Muscle layer of colon (tissue), 2 donors: ENCODE results near the gene ST3GAL4.

Source experiments
- H3K27ac ChIP-seq: one replicate; pipeline ENCODE4 v1.7.0; 2013; ENCODE audit warnings: low read depth, mild to moderate bottlenecking, low read length, moderate library complexity
- H3K27me3 ChIP-seq, 2 donors: one replicate each; pipeline ENCODE4 v1.7.0; 2013; ENCODE audit warnings: low read length in 2 of 2, mild to moderate bottlenecking in 2 of 2; ENCODE audit not compliant: insufficient read depth in 2 of 2, control insufficient read depth in 1 of 2
- H3K36me3 ChIP-seq: one replicate; pipeline ENCODE4 v1.7.0; 2013; ENCODE audit warnings: mild to moderate bottlenecking, low read length; ENCODE audit not compliant: insufficient read depth
- H3K4me1 ChIP-seq: one replicate; pipeline ENCODE4 v1.7.0; 2013; ENCODE audit warnings: mild to moderate bottlenecking, low read length; ENCODE audit not compliant: insufficient read depth
- H3K4me3 ChIP-seq, 2 donors: one replicate each; pipeline ENCODE4 v1.7.0; 2013; ENCODE audit warnings: low read length in 2 of 2, low read depth in 1 of 2, mild to moderate bottlenecking in 1 of 2, moderate library complexity in 1 of 2
- H3K9ac ChIP-seq: one replicate; pipeline ENCODE4 v1.7.0; 2013; ENCODE audit warnings: low read length
- H3K9me3 ChIP-seq: one replicate; pipeline ENCODE4 v1.7.0; 2013; ENCODE audit warnings: mild to moderate bottlenecking, low read length
- donor health status: abdominal sarcoma.
- donor health status: Adenocarcinoma of cecum.

Gene ST3GAL4

DNA sequence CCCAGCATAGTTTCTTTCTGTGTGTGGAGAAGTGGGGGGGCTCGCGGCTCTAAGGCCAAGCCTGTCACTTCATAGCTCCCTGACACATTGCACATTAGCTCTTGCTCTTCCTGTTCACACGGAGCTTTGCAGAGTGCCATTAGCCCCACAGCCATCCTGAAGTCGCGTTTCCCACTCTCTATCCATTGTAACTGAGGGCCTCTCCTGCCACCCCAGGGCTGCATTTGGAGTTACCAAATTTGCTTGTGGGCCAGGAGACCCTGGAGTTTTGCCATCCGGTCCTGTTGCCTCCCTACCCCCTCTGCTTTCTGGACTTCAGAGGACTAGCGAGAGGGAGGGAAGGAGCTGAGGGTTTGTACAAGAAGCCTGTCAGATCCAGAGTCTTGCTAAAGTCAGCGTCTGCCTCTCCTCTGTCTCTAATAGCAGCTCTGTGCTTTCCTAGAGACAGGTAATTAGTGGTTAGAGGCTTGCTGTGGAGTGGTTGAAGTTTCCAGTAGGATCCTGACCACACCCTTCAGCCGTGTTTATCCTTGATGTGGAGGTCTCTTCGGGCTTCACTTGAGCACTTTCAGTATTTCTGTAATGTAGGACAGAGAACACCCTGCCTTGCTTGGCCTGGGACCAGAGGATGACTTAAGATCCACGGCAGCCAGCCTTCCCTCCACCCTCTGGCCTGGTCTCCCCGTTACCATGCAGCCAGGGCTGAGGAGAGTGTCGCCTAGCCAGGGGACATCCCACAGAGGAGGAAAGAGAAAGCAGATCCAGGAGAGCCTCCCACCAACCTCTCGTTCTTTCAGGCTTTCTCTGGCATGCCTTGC is 37.5 kb upstream of the ST3GAL4 start:
- H3K27me3 ChIP-seq: no peaks in the 10 kb centered on the region
- peaks cover 25% of the 10 kb centered on the region for H3K4me1 ChIP-seq
- H3K9me3 ChIP-seq: no peaks in the 10 kb centered on the region
- H3K4me3 ChIP-seq: peak overlapping the region; percentile 17 to 20
- no peaks in the 10 kb centered on the region for H3K36me3 ChIP-seq
- peak overlapping the region; percentile 15 for H3K9ac ChIP-seq
- peak overlapping the region; percentile 77 for H3K27ac ChIP-seq

DNA sequence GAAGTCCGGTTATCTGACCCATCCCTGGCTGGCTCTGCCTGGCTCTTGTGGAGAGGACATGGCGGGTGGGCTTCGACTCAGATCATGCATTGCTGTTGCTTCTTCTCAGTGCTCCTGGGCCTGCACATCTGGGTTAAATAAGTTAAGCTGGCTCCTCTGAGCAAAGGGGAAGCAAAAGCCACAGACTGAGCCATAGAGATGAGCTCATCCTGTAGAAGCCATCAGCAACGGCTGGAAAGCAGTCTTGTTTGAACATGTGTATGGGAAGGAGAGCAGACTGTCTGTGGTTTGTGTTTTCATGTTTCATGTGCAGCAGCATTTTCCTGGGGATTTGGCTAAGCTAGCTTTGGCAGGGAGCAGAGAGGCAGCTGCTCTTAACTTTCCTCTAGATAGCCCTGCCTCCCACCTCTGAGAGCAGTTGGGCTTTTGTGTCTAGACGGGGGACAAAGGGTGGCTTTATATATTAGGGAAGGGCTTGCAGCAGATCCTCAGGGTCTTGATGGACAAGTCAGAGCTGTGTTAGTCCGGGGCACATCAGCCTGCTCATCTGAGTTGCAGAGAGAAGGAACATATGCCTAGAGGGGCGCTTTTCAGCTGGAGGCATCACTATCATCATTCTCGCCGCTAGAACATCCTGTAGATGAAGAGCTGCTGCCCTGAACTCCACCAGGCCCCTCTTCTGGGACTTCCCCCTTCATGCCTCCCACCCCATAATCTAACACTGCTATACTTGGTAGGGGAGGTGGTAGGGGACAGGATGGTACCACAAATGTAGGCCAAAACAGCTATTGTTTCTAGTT is 36.7 kb upstream of the ST3GAL4 start:
- Histone ChIP-seq H3K9ac (no peak overlapping the region), H3K4me3 (peak overlapping the region; percentile 17 to 20)

DNA sequence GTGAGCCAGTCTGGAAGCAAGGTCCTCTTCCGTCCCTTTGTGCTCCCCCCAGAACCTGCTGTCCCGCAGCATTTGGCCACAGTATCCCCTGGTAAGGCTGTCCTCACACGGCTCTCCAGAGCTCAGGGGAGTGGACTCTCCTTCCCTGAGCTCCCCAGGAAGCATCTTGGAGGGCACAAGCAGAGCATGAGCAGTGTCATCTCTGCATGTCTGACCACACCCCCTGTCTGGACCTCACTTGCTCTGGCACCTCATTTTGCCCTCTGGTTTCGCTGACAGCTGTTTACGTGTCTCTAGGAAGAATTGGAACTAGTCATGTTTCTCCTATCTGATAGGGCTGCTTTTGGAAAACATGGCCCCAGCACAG is 36.1 kb upstream of the ST3GAL4 start:
- Histone ChIP-seq H3K27ac (no peak overlapping the region), H3K4me3 (no peak overlapping the region), H3K9ac (no peak overlapping the region), H3K4me1 (peaks cover 25% of the 10 kb centered on the region), H3K9me3 (no peaks in the 10 kb centered on the region), H3K36me3 (no peaks in the 10 kb centered on the region), H3K27me3 (no peaks in the 10 kb centered on the region)

More for the DNA sequence above, 36.7 kb upstream of the ST3GAL4 start:
- no peaks in the 10 kb centered on the region for H3K9me3 ChIP-seq
- H3K27ac ChIP-seq: peak overlapping the region; percentile 77
- H3K4me1 ChIP-seq: peaks cover 25% of the 10 kb centered on the region
- no peaks in the 10 kb centered on the region for H3K27me3 ChIP-seq
- H3K36me3 ChIP-seq: no peaks in the 10 kb centered on the region

DNA sequence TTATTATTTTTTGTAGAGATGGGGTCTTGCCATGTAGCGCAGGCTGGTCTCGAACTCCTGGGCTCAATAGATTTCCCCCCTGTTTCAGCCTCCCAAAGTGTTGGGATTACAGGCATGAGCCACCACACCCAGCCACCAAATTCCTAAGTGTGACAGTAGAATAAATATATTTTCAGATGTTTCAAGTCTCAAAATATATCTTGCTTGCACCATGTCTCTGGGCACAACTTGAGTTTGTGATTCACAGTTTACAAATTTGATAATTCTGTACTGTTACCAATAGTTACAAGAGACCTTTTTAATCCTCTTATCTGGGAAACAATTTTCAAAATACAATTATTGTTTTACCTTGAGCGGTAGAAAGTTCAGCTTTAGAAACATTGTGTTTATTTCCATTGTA is 32.5 kb upstream of the ST3GAL4 start:
- Histone ChIP-seq H3K27me3 (no peaks in the 10 kb centered on the region), H3K4me1 (peaks cover 15% of the 10 kb centered on the region), H3K9ac (no peak overlapping the region), H3K4me3 (no peak overlapping the region), H3K27ac (no peak overlapping the region), H3K36me3 (no peaks in the 10 kb centered on the region), H3K9me3 (no peaks in the 10 kb centered on the region)

DNA sequence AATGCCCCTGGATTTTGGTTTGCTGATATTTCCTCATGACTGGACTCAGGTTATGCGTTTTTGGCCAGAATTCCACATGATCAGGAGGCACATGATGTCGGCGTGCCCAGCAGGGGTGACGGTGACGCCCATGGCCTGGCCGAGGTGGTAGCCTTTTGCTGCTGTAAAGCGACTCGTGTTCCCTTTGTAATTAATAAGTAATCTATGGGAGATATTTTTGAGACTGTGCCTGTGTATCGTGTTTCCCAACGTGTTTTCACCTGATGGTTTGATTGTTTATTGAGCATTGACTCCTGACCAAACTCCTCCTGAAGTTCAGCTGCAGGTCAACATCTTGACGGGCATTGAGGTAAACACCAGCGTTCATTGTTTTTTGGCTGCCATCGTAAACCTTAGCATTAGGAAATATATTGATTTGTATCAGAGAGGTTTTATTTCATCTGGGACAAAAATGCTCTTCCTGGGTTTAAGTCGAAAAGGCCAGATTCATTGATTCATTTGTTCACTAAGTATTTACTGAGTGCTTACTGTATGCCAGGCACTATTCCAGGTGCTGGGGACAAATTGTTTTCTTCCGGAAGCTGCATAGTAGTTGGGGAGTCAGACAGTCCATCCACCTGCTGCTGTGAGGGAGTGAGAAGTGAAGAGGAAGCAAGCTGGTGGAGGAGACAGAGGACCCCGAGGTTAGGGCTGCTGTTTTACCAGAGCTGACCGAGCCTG is 28.0 kb upstream of the ST3GAL4 start:
- Histone ChIP-seq H3K27me3 (no peaks in the 10 kb centered on the region), H3K36me3 (no peaks in the 10 kb centered on the region), H3K9me3 (no peaks in the 10 kb centered on the region), H3K4me1 (peaks cover 5% of the 10 kb centered on the region), H3K4me3 (no peak overlapping the region), H3K27ac (no peak overlapping the region), H3K9ac (no peak overlapping the region)

DNA sequence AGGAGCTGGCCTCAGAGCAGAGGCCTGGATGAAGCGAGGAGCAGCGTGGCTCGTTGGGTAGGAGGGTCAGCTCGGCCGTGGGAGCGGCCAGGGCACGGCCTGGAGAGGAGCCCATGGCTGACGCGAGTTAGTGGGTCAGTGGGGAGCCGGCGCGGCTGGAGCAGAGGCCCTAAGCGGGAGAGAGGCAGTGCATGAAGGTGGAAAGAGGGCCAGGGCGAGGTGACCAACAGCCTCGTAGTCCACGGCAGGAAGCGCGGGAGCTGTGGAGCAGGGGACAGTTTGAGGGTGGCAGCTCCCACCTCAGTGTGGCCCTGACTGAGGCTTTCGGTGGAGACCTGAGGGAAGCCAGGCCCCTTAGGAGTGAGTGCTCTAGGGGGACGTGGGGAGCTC is 27.5 kb upstream of the ST3GAL4 start:
- no peaks in the 10 kb centered on the region for H3K9me3 ChIP-seq
- no peak overlapping the region for H3K27ac ChIP-seq
- H3K9ac ChIP-seq: no peak overlapping the region
- no peaks in the 10 kb centered on the region for H3K27me3 ChIP-seq
- no peak overlapping the region for H3K4me3 ChIP-seq
- H3K36me3 ChIP-seq: no peaks in the 10 kb centered on the region
- H3K4me1 ChIP-seq: peaks cover 5% of the 10 kb centered on the region

DNA sequence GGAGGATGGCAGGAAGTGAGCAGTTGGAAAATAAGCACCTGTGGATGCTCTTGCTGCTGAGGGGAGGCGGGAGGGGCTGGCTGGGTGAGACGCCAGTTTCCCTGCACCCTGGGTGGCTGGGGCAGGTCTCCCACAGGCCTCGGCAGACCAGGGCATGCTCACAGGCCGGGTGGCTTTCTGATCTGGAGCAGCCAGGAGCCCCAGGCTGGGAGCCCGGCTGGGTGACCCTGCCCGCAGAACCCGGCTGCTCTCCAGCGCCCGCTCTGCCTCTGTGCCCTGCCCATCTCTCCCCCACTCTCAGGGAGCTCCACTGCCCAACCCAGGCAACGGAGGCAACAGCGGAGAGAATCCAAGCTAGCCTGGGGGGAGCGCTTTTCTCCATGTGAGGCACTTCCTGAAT is 27.0 kb upstream of the ST3GAL4 start:
- Histone ChIP-seq H3K9ac (no peak overlapping the region), H3K36me3 (no peaks in the 10 kb centered on the region), H3K27me3 (no peaks in the 10 kb centered on the region), H3K9me3 (no peaks in the 10 kb centered on the region), H3K4me3 (no peak overlapping the region), H3K4me1 (peaks cover 5% of the 10 kb centered on the region), H3K27ac (no peak overlapping the region)

DNA sequence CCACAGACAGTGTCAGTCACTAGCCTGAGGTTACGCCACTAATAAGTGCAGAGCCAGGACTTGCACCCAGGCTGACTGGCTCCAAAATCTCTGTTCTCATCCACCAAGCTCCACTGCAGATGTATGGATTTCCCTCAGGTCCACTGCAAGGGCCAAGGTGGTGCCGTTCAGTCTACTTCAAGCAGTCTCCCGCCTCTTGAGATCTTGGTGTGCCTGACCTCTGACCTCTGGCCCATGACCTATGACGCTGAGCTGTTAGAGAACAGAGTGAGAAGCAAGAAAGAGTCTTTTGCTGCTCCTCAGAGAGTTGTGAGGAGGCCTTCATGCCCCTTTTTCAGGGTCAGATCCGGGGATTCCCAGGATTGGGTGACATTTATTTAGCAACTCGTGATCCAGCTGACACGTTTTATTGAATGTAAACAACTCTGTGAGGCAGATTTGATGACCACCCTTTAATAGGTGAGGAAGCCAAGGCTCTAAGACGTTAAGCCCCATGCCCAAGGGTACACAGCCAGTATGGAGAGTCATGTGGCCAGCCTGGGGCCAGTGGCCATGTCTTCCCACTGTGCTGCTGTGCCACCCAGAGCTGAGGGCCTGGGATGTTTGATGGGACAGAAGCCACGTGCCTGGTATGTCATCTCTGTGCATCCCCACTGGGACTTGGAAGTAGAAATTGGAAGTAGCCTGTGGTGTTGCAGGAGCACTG is 26.4 kb upstream of the ST3GAL4 start:
- Histone ChIP-seq H3K4me1 (peaks cover 5% of the 10 kb centered on the region), H3K27me3 (no peaks in the 10 kb centered on the region), H3K4me3 (no peak overlapping the region), H3K27ac (no peak overlapping the region), H3K9ac (no peak overlapping the region), H3K9me3 (no peaks in the 10 kb centered on the region), H3K36me3 (no peaks in the 10 kb centered on the region)

DNA sequence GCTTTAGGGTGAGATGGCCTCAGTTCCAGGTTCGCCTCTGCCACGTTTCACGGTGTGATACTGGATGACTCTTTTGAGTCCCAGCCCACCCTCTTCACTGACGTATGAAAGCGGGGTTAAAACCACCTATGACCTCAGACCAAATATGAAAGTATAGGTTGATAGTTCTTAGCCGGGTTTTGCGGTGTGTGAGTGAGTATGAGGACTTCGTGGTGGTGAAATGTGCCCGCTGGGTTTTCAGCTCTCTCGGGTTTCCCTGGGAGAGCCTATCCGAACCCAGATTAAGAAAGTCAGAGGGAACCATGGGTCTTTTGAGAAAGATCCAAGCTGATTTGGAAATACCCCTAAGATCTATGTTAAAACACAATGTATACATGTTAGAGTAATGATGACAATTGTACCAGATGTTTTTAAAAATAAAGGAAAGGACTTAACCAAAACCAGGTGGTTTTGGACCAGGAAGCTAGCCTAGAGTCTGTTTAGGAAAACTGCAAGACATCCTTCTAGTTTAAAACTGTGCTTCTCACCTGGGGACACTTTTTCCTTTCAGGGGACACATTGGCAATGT is 25.8 kb upstream of the ST3GAL4 start:
- Histone ChIP-seq H3K27ac (no peak overlapping the region), H3K9ac (no peak overlapping the region), H3K36me3 (no peaks in the 10 kb centered on the region), H3K4me3 (no peak overlapping the region), H3K9me3 (no peaks in the 10 kb centered on the region), H3K4me1 (peaks cover 5% of the 10 kb centered on the region), H3K27me3 (no peaks in the 10 kb centered on the region)

DNA sequence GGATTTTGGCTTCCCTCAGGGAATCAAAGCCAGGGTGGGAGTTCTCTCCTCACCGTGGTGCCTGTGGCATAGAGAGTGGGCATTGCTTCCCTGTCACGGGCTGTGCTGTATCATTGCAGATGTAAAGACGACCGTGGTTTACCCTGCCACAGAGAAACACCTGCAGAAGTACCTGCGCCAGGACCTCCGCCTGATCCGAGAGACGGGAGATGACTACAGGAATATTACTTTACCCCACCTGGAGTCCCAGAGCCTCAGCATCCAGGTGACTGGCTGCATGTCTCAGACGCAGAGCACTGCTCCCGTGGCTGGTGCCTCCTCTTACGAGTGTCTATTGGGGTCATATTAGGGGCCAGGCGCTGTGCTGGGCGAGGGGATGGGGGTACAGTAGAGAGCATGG is 24.2 kb upstream of the ST3GAL4 start:
- H3K27me3 ChIP-seq: no peaks in the 10 kb centered on the region
- H3K9me3 ChIP-seq: no peaks in the 10 kb centered on the region
- H3K9ac ChIP-seq: no peak overlapping the region
- H3K4me1 ChIP-seq: peaks cover 5% of the 10 kb centered on the region
- H3K27ac ChIP-seq: no peak overlapping the region
- no peaks in the 10 kb centered on the region for H3K36me3 ChIP-seq
- no peak overlapping the region for H3K4me3 ChIP-seq
